Lower lobe of right lung (tissue), 2 donors: ENCODE measurements around the gene UGGT2. TPM values are rescaled to one million over a fixed set of nuclear protein-coding genes. Genes with fewer than 3 reads are reported as not detected.

ENCODE experiments used
- ATAC-seq, 2 donors: fragments of 200-7000 bp; cut with Tn5 transposase; one replicate each; pipeline ENCODE4 v1.9.1; 2020 to 2022; ENCODE audit warnings: mild to moderate bottlenecking in 2 of 2, moderate library complexity in 2 of 2
- DNase-seq: peaks from one replicate; pipeline ENCODE4 v3.0.0-alpha.2; 2020
- H3K27ac ChIP-seq: fragments of 200-600 bp; one replicate; pipeline ENCODE4 v1.8.0; 2022
- H3K27me3 ChIP-seq: fragments of 200-600 bp; one replicate; pipeline ENCODE4 v1.8.0; 2022; ENCODE audit warnings: low read depth
- H3K36me3 ChIP-seq: fragments of 200-600 bp; one replicate; pipeline ENCODE4 v1.8.0; 2022; ENCODE audit warnings: mild to moderate bottlenecking
- H3K4me1 ChIP-seq: fragments of 200-600 bp; one replicate; pipeline ENCODE4 v1.8.0; 2022
- H3K4me3 ChIP-seq: fragments of 200-600 bp; one replicate; pipeline ENCODE4 v1.8.0; 2022; ENCODE audit warnings: mild to moderate bottlenecking
- H3K9me3 ChIP-seq: fragments of 200-600 bp; one replicate; pipeline ENCODE4 v1.8.0; 2022
- intact Hi-C: fragments of 100-400 bp; cut with DNase I; formaldehyde crosslinking; loops from one replicate; pipeline ENCODE4 v1.11.0; 2022
- total RNA-seq: library from RNA; stranded (reverse); fragmentation: NEBNext Ultra II Directional; extraction: Animal tissue kit (Norgen Biotek cat#: 25700); gene quantifications from one replicate; pipeline ENCODE4 v1.2.1, GENCODE V29; 2021
- TF ChIP-seq, protein P1 (sequence below): fragments of 200-600 bp; IDR thresholded peaks from one replicate; pipeline ENCODE4 v1.8.0; 2022; ENCODE audit warnings: antibody characterized with exemption, mild to moderate bottlenecking
- donor health status: DM: no; HTN: yes; CAD: no; lungs with severe emphysema.

UGGT2 gene
- total RNA-seq, 1 donor from 2014 or later = 18.0 TPM

GRCh38 chr13:95833719-95834118 lies 219.5 kb downstream of the UGGT2 start:
- peaks cover 5% of the 10 kb centered on the region for H3K4me1 ChIP-seq
- TF ChIP-seq, protein P1, sequence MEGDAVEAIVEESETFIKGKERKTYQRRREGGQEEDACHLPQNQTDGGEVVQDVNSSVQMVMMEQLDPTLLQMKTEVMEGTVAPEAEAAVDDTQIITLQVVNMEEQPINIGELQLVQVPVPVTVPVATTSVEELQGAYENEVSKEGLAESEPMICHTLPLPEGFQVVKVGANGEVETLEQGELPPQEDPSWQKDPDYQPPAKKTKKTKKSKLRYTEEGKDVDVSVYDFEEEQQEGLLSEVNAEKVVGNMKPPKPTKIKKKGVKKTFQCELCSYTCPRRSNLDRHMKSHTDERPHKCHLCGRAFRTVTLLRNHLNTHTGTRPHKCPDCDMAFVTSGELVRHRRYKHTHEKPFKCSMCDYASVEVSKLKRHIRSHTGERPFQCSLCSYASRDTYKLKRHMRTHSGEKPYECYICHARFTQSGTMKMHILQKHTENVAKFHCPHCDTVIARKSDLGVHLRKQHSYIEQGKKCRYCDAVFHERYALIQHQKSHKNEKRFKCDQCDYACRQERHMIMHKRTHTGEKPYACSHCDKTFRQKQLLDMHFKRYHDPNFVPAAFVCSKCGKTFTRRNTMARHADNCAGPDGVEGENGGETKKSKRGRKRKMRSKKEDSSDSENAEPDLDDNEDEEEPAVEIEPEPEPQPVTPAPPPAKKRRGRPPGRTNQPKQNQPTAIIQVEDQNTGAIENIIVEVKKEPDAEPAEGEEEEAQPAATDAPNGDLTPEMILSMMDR = no peak
- H3K27me3 ChIP-seq = no peaks in the 10 kb centered on the region
- H3K4me3 ChIP-seq = no peak overlapping the region
- H3K36me3 ChIP-seq = no peaks in the 10 kb centered on the region
- H3K9me3 ChIP-seq = no peaks in the 10 kb centered on the region
- intact Hi-C loops = loop anchor here (10.0 kb wide), 1 partner anchor 209 kb away; no protein-coding TSS in a partner anchor
- H3K27ac ChIP-seq = no peak overlapping the region
- no peak for DNase-seq
- ATAC-seq = no peak

DNA sequence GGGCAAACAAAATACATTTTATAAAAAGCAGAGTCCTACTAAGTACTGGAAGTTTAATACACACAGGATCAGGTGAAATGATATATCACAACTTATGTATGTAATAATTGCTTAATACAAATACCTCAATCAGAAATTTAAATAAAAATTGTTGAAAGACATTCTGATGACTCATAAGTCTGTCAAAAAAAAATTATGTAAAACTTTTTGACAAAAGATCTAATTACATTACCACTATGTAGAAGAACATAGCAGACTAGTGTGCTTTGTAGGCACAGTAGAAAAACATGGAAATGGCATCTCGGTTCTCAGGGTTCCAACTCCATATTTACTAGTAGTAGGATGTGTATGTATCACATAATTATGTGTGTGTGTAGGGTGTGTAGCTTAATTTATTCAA lies 220.1 kb downstream of the UGGT2 start:
- ATAC-seq (no peak), DNase-seq (no peak)
- Histone ChIP-seq H3K4me1 (peaks cover 5% of the 10 kb centered on the region), H3K4me3 (no peak overlapping the region), H3K36me3 (no peaks in the 10 kb centered on the region), H3K9me3 (no peaks in the 10 kb centered on the region), H3K27me3 (no peaks in the 10 kb centered on the region), H3K27ac (no peak overlapping the region)
- TF ChIP-seq, protein P1 = no peak
- intact Hi-C loops = loop anchor here (10.0 kb wide), 1 partner anchor 208 kb away; no protein-coding TSS in a partner anchor

GRCh38 chr13:95822303-95822702 lies 230.9 kb downstream of the UGGT2 start:
- intact Hi-C loops = no loop called here
- Histone ChIP-seq H3K27ac (no peak overlapping the region), H3K4me1 (no peaks in the 10 kb centered on the region), H3K27me3 (no peaks in the 10 kb centered on the region), H3K9me3 (no peaks in the 10 kb centered on the region), H3K36me3 (peaks cover 6% of the 10 kb centered on the region), H3K4me3 (no peak overlapping the region)
- TF ChIP-seq, protein P1 = no peak
- ATAC-seq (no peak), DNase-seq (no peak)

DNA sequence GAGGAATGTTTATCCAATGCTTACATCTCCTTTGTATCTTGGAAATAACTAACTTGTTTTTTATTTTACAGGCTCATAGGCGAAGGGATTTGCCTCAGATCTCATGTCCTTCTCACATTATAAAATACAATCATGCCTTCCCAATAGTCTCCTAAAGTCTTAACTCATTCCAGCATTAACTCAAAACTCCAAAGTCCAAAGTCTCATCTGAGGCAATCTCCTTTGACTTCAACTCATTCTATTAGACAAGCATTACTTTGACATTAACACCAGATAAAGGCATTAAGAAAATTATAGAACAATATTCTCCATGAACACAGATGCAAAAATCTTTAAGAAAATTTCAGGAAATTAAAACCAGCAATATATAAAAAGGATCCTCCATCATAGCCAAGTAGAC lies 238.7 kb downstream of the UGGT2 start:
- DNase-seq = no peak
- H3K4me1 ChIP-seq = no peaks in the 10 kb centered on the region
- intact Hi-C loops = no loop called here
- TF ChIP-seq, protein P1 = no peak
- no peaks in the 10 kb centered on the region for H3K36me3 ChIP-seq
- no peak overlapping the region for H3K27ac ChIP-seq
- H3K27me3 ChIP-seq = no peaks in the 10 kb centered on the region
- H3K4me3 ChIP-seq = no peak overlapping the region
- peaks cover 6% of the 10 kb centered on the region for H3K9me3 ChIP-seq
- ATAC-seq = no peak

DNA sequence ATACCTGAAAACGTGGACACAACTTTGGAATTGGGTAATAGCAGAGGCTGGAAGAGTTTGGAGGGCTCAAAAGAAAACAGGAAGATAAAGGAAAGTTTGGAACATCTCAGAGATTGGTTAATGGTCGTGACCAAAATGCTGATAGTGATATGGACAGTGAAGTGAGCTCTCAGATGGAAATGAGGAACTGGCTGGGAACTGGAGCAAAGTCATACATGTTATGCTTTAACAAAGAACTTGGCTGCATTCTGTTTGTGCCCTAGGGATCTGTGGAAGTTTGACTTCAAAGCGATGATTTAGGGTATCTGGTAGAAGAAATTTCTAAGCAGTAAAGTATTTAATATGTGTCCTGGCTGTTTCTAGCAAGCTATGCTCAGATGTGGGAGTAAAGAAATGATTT lies 240.1 kb downstream of the UGGT2 start:
- Histone ChIP-seq H3K27ac (no peak overlapping the region), H3K4me1 (no peaks in the 10 kb centered on the region), H3K36me3 (no peaks in the 10 kb centered on the region), H3K9me3 (peaks cover 11% of the 10 kb centered on the region), H3K27me3 (no peaks in the 10 kb centered on the region), H3K4me3 (no peak overlapping the region)
- ATAC-seq = no peak
- no peak for DNase-seq
- TF ChIP-seq, protein P1 = no peak
- intact Hi-C loops = no loop called here

DNA sequence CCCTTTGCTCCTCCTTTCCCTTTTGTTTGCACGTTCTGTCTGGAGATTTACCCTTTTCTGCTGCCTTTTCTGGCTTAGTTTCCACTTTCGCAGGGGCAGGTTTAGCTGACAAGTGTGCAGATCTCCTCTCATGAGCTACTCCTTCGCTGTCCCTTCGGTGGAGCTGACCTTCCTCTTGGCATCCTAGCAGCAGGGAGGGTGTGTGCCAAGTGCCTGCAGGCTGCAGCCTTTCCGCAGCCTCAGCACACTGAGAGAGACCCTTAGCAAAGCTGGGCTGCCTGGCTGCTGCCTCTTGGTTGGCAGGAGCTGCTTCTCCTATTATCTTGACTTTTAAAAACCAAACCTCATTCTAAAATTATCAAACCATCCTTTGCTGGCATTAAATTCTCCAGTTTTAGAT lies 243.8 kb downstream of the UGGT2 start:
- Histone ChIP-seq H3K4me1 (no peaks in the 10 kb centered on the region), H3K4me3 (no peak overlapping the region), H3K27me3 (no peaks in the 10 kb centered on the region), H3K9me3 (peaks cover 18% of the 10 kb centered on the region), H3K27ac (no peak overlapping the region), H3K36me3 (no peaks in the 10 kb centered on the region)
- DNase-seq (no peak), ATAC-seq (no peak)
- TF ChIP-seq, protein P1 = no peak
- intact Hi-C loops = no loop called here
